PFSK-1 (cell line): ENCODE data around the gene CHAD.

ENCODE experiments used
- FOXP2 ChIP-seq: optimal IDR thresholded peaks from 2 replicates; pipeline ENCODE3; 2011; ENCODE audit warnings: borderline replicate concordance, control low read depth, inconsistent platforms; ENCODE audit not compliant: insufficient read depth; ENCODE audit errors: extremely low read length, extremely low read depth
- POLR2AphosphoS5 ChIP-seq: IDR thresholded peaks from 2 replicates; pipeline ENCODE4 v1.6.1; 2012; ENCODE audit warnings: low read depth, mild to moderate bottlenecking, control low read depth, low read length, moderate library complexity
- REST ChIP-seq, 2 experiments: IDR thresholded peaks; 2 replicates each; pipeline versions ENCODE4 v1.6.1 to v1.8.0; 2011 to 2012; ENCODE audit warnings: low read depth in 2 of 2, low read length in 2 of 2, control low read depth in 1 of 2, inconsistent platforms in 1 of 2, mild to moderate bottlenecking in 1 of 2, moderate library complexity in 1 of 2; ENCODE audit not compliant: insufficient read depth in 1 of 2
- SIN3A ChIP-seq: IDR thresholded peaks from 2 replicates; pipeline ENCODE4 v1.6.1; 2012; ENCODE audit warnings: mild to moderate bottlenecking, low read length, moderate library complexity, borderline replicate concordance; ENCODE audit not compliant: insufficient read depth
- TAF1 ChIP-seq: IDR thresholded peaks from 2 replicates; pipeline ENCODE4 v1.6.1; 2012; ENCODE audit warnings: low read length, control low read depth, borderline replicate concordance; ENCODE audit not compliant: insufficient read depth

- TF ChIP-seq POLR2AphosphoS5 (no peak), REST (IDR thresholded peaks at IDR 0.05; ENCODE audit: insufficient read depth in 1 of 2, low read depth in 2 of 2, low read length in 2 of 2) (no peak), TAF1 (no peak), SIN3A (no peak), FOXP2 (no peak)
Measured at GRCh38 chr17:50429793-50430192, 38.9 kb downstream of the CHAD start.
